HG02798 (cell line): ENCODE measurements around the gene CXCR1.
"Not testable (repeated sequence)": the region's sequence is repeated elsewhere in the genome, so short reads cannot be mapped to it uniquely, and the experiment has no call there.

ENCODE experiments used
- ATAC-seq: cut with Tn5 transposase; IDR thresholded peaks from one replicate; pipeline ENCODE4 v1.9.1; 2021; ENCODE audit warnings: mild to moderate bottlenecking; ENCODE audit not compliant: unreplicated experiment, poor library complexity

CXCR1 gene

DNA sequence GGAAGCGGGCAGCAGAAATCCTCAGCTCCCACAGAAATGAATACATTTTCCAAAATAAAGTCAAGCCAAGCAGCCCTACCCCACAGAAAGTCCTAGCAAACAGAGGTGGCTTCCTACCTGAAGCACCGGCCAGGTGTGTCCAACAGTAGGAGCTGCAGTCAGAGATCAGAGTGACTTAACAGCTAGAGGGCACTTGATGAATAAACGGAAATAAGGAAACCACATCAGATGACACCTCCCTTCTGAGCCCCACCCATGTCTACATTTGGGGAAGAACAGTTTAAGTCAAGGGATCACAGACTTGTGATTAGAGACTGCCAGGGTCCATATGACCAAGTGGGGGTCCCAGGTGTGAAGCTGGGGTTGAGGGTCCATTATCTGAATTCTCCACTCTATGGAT, at the start of gene CXCR1:
TSS of gene CXCR1 (minus strand) at position 172 of the 400 bp plus-strand sequence. CDS start 1,751 bp downstream, outside the sequence.
- no peak for ATAC-seq

DNA sequence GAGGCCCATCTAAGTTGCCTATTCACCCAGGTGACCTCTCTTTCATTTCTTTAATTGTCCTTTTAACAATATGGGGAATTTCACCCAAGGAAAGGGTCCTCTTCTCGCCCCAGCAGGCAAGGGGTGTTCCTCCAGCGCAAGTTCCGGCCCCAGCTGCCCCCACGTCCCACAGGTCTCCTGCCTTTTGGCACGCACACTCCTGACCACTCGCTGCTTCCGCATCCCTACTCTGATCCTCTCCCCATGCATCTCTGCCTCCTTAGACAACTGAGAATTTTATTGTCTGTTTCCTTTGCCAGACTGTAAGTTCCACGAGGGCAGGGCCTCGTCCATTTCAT, 49.5 kb upstream of the CXCR1 start:
- no peak for ATAC-seq

DNA sequence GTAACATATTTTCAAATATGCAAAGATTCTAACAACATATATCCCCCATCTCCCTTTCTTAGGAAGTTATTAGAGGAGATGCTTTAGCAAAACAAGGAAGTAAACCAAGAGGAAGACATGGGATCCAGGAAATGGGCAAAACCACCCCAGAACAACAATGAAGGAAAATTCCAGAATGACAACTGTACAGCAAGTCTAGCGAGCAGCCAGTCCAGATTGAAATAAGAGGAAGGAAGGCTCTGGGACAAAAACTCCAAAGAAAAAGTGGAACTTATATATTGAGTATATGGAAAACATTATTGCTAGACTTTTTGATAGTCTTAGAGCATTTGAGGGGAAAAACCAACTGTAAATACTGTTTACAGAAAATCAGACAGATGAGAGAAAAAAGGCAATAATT, 47.4 kb upstream of the CXCR1 start:
- no peak for ATAC-seq

DNA sequence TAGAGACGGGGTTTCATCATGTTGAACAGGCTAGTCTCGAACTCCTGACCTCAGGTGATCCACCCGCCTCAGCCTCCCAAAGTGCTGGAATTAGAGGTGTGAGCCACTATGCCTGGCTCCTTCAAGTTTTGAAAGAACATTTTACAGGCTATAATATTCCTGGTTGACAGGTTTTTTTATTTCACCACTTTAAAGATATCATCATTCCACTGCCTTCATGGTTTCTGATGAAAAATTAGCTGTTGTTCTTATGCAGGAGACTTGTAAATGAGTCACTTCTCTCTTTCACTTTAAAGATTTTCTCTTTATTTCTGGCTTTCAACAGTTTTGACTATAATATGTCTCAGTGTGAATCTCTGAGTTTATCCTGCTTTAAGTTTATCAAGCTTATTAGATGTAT, 42.3 kb upstream of the CXCR1 start:
- no peak for ATAC-seq

DNA sequence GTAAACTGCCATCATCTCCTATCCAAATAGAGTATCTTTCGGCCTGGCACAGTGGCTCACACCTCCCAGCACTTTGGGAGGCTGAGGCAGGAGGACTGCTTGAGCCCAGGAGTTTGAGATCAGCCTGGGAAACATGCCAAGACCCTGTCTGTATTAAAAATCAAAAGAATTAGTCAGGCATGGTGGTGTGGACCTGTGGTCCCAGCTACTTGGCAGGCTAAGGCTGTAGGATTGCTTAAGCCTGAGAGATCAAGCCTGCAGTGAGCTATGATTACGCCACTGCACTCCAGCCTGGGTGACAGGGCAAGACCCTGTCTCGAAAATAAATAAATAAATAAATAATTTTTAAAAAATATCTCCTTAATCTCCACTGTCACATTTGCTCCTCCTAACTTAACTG, 35.5 kb upstream of the CXCR1 start:
- no peak for ATAC-seq

DNA sequence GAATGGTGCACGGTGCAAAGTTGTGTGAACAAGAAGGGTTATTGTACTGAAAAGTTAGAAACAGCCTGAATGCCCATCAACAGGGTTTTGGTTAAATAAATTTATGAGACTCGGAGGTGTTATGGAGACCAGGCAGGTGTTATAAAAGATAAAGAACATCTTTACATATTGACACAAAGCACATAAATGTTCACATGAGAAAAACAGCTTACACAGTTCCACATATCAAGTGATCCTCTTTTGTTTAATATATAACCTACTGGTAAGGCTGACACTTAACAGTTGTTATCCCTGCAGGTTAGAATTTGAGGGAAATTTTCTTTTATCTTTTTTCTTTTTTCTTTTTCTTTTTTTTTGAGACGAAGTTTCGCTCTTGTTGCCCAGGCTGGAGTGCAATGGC, 30.2 kb upstream of the CXCR1 start:
- ATAC-seq: no peak

DNA sequence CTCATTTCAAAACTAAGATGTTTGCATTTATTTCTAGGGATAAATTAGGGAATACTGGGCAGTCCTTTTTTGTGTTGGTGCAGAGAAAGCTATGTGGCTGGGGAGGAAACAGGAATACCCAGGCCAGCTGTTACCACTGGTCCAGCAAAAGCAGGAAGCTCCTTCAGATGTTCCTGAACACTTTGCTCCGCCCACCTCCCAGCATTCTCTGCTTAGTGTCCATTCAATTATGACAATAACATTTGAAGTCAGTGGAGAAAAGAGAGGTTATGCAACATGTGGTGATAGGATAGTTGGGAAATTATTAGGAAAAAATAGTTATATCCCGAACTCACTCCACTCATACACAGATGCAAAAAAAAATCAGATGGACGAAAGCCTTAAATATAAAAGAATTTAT, 28.1 kb upstream of the CXCR1 start:
- ATAC-seq: no peak

DNA sequence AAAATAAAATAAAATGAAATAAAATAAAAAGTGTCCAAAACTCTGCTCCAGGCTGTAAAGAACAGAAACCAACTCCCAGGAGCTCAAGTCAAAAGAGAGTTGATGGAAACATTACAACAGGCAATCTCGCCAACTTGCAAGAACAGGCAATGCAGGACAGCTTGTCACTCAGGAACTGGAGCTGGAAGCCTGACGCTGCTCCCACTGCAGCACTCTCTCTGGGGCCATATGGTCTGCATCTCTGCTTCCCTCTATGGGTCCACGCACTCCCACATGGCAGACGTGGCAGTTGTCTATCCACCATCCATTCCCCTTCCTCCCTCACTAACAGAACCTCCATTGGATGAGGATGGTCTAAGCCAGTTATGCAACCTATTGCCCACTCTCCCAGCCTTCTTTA, 26.9 kb upstream of the CXCR1 start:
- no peak for ATAC-seq

DNA sequence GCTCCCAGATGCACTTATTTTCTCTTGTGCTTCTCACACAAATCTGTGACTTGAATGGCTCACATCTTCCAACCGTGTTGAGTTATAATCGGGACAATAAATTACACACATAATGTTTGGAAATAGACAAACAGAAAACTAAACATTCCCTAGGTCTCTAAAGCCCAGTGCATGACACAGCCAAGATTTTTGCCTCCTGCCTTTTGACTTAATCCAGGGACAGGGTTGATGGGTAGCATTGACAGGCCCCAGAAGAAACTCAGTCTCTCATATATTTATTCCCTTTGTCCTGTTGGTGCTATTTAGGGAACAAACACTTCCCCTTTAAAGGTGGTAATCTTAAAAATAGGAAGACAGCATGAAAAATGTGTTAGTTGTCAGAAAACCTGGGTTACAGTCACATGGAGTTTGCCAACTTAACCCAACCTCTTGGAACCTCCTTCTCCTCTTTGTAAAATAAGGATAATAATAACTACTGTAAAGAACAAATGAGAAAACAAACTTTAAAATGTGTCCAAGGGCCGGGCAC, 26.2 kb upstream of the CXCR1 start:
- no peak for ATAC-seq

DNA sequence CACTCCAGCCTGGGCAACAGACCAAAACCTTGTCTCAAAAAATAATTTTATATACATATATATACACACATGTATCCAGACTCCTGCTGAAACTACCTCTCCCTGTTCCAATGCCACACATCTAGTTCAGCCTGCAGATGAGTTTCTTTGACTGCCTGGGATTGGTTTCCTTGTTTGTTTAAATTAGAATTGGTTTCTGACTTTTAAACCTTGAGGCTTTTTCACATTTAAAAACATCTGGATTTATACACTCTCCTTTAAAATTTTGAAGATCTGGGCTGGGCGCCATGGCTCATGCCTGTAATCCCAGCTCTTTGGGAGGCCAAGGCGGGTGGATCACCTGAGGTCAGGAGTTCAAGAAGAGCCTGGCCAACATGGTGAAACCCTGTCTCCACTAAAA, 21.8 kb upstream of the CXCR1 start:
- ATAC-seq: no peak

DNA sequence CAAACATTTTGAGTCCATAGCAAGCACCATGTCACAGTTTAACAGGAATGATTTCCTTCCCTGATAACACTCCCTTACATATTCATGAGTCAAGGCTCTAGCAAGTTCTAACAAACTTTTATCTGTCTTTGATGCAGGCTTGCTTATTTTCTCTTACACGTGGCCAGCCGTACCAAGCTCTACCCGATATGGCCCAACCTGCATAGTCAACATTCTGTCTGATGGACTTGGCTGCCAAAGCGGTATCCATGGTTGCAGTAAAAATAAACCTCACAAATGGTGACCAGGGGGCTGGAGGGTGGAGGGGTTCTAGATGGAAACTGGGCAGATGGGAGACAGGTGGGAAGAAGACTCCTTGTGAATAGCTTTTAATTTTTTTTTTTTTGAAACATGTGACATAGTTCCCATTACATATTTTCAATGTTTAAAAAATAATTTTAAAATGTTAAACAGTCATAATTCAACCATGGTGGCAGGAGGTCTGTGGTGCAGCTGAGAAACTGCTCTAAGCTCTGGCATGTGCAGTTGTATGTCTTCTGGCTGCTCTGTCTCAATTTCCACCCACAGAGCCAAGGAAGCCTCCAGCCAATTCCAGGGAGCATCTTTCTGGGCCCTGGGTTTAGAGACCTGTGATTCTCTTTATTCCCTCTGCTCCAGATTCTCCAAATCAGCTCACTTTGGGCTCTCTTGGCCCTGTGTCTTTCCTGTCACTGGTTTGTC, 20.7 kb upstream of the CXCR1 start:
- ATAC-seq: no peak

DNA sequence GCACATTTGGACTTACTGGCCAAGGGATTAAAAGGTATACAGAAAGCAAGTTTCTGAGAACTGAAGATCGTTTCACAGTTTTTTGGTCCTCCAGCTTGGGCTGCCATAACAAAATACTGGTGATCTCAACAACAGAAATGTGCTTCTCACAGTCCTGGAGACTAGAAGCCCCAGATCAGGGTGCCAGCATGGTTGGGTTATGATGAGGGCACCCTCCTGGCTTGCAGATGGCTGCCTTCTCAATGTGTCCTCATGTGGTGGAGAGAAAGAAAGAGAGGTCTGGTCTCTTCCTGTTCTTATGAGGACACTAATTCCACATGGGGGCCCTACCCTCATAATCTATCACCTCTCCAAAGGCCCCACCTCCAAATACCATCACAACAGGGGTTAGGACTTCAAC, 20.1 kb upstream of the CXCR1 start:
- ATAC-seq: no peak

DNA sequence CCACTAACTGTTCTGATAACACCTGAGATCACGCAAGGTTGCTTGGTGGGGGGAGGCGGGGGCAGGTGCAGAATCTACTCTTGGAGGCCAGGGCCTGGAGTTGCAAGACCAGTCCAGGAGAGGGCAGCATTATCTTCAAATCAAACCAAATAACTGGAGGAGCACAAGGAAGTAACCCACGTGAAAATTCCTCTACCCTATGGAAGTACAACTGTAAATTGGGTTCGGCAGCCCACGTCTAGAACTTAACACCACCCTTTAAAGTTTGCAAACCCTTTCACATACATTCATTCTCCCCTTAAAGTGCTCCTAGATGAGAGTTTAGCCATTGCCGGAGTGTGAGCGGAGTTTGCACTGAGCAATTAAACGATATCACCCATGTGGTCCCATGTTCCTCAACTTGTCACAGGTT, 19.6 kb upstream of the CXCR1 start:
- ATAC-seq: peak; percentile 69

DNA sequence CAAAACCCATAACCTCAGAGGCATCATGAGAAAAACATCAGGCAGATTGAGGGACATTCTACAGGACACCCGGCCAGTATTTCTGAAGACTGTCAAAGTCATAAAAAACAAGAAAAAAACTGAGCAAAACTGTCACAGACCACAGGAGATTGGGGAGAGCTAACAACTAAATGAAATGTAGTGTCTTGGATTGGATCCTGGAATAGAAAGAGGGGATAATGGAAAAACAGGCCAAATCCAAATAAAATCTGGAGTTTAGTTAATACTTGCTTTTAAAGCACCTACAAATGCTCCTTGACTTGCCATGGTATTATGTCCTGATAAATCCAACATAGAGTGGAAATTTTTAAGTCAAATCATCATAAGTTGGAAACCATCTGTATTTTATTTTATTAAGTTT, 17.6 kb upstream of the CXCR1 start:
- ATAC-seq: no peak

DNA sequence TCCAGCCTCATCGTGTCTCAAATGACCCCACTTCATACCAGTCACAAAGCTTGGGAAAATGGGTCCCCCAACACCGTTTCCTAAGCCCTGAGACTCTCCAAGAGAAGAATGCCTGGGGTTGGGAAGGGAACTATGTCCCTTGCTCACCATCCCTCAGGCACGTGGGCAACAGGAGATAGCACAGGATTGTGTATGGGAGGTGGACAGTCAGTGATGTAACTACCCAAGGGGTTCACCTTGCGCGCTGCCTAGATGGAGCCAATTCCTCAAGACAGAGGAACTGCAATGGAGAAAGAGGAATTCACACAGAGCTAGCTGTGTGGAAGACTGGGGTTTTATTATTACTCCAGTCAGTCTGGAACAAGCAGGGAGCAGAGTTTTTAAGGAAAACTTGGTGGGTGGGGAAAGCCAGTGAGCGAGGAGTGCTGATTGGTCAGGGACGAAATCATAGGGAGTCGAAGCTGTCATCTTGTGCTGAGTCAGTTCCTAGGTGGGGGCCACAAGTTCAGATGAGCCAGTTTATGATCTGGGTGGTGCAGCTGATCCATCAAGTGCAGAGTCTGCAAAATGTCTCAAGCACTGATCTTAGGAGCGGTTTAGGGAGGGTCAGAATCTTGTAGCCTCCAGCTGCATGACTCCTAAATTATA, 13.8 kb upstream of the CXCR1 start:
- no peak for ATAC-seq

DNA sequence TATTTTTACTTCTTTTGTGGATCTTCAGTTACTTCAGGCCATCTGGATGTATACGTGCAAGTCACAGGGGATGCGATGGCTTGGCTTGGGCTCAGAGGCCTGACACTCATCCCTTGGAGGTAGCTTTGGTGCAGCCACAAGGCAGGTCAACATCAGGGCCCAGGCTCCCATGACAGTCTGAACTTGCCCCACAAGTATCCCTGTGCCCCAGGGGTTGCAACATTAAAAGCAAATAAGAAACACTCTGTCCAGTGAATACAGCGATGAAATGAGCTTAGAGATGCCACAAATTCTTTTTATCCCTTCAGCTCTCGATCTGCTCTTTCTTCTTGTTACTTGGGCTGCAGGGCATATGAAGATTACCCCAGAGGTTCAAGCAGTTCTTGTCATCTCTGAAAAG, 13.0 kb upstream of the CXCR1 start:
- ATAC-seq: no peak

DNA sequence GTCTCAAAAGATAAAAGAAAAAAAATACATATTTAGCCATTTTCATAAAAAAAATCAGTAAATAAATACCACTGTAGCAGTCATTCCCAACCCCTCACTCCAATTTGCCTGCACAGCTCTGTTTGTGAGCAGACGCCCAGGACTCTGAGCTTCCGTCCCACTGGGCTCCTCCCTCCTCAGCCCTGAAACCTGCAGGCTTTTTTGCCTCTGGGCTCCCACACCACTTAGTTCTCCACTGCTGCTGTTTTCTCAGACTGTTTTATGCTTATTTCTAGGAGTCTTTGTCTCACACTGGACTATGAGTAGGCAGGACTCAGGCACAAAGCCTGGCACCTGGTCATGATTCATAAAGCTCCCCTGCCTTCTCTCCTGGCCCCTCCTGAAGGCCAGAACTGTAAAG, 6.1 kb upstream of the CXCR1 start:
- no peak for ATAC-seq

DNA sequence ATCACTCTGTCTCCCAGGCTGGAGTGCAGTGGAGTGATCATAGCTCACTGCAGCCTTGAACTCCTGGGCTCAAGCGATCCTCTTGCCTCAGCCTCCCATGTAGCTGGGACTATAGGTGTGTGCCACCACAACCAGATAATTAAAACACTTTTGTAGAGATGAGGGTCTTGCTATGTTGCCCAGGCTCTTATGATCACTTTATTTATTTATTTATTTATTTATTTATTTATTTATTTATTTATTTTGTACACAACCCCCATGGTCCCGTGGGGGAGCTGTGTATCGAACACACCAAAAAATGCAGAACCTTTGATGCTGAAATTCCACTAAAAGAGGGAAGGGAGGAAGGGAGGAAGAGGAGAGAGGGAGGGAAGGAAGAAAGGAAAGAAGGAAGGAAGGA, 5.0 kb upstream of the CXCR1 start:
- ATAC-seq: not testable (repeated sequence)

DNA sequence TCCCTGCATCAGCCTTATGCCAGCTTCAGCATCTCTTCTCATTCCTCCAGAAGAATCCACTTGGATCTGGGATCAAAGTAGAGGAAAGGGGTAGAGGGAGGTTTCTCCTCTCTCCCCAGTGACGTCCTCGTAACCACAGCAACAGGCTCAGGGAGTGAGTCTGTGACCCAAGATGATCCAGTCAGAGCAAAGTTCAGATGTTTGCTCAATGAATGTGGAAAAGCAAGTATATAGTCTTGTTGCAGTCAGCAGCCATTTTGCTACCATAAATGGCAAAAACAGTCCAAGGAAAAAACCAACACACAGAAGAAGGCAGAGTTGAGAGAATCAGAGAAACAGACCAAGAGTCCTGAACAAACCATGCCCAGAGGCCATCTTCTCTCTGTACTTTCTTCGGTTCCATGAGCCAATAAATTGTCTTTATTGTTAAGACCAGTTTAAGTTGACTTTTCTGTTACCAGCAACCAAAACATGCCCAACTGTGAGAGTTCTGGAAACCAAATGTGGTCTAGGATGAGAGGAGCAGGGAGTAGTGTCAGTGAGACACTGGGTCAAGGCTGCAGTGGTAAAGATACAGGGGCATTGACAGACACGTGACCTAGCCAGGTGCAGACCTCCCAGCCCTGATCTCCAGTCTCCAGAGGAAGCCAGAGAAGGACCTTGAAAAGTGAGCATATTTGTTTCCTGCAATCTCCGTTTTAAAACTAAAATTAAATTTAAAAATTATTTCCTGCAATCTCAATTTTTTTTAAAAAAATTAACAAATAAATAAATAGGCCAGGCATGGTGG, 3.2 kb upstream of the CXCR1 start:
- no peak for ATAC-seq

DNA sequence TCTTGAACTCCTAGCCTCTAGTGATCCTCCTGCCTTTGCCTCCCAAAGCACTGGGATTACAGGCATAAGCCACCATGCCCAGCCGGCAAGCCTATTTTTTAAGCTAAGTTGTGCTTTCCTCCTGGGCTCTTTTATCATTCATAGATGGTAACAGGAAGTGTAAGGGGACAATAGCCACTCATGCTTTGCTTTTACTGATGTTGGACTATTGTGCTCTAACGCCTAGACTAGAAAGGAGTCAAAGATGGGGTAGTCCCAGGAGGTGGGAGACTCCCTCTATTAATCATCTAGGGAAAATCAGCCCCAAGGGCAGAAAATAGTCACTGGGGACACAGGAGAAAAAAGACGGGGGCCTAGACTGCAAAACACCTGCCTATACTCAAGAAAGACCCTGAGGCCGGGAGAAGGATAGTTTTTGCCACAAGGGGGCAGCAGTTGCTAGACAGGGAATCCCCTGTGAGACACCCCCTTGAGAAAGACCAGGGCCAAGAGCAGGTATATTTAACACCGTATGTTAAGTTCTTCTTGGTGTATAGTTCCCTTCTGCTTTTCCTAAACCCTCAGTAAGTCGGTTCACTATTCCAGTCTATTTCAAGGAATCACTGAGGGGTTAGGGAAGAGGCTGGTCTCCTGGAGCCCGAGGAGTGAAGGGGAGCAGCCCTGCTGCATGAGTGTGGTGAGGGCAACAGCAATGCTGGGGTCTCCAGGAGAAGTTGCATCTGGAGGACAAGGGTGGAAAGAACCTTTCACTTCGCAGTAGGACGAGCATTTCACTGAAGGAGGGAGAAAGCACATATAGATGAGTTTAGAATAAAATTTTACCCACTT, 2.1 kb upstream of the CXCR1 start:
- ATAC-seq: no peak
